Panc1 (cell line): ENCODE results near the gene PLD2. TPM values are rescaled to one million over a fixed set of nuclear protein-coding genes. Genes with fewer than 3 reads are reported as not detected.

Experiments used
- ATAC-seq: fragments of 200-7000 bp; cut with Tn5 transposase; 2 replicates; pipeline ENCODE4 v1.9.1; 2020; ENCODE audit warnings: mild to moderate bottlenecking, moderate library complexity
- BruUV-seq: library from RNA; stranded (reverse); fragments of 400-500 nt; replicated peaks from 2 replicates; lab custom pipeline; 2021; lab: Mats Ljungman, UMichigan
- CTCF ChIA-PET: fragments of 300-600 bp; sonication (Branson Sonifier 250); formaldehyde crosslinking; loops from one replicate; lab custom pipeline; 2022; ENCODE audit warnings: antibody characterized with exemption; lab: Charles Lee
- POLR2A ChIA-PET: fragments of 300-600 bp; sonication (Branson Sonifier 250); formaldehyde crosslinking; loops from one replicate; lab custom pipeline; 2022; ENCODE audit warnings: antibody characterized with exemption; lab: Charles Lee
- DNase-seq: peaks from one replicate; pipeline ENCODE4 v3.0.0-alpha.2; 2010; ENCODE audit warnings: low read depth, low spot score
- H3K27ac ChIP-seq: 2 replicates; pipeline ENCODE4 v1.5.1; 2011; ENCODE audit warnings: mild to moderate bottlenecking, low read length, inconsistent platforms
- H3K27me3 ChIP-seq: fragments of 200-500 bp; sonication (Bioruptor generic); 2 replicates; pipeline ENCODE4 v1.6.0; 2014; ENCODE audit warnings: low read length, inconsistent platforms; ENCODE audit not compliant: control insufficient read depth, insufficient read depth
- H3K36me3 ChIP-seq: fragments of 200-500 bp; sonication (Bioruptor generic); 2 replicates; pipeline ENCODE4 v1.5.1; 2014; ENCODE audit warnings: inconsistent platforms, mild to moderate bottlenecking, low read length, moderate library complexity; ENCODE audit not compliant: control insufficient read depth, insufficient read depth
- H3K4me1 ChIP-seq: 2 replicates; pipeline ENCODE4 v1.5.1; 2011; ENCODE audit warnings: inconsistent platforms, mild to moderate bottlenecking, low read length, moderate library complexity; ENCODE audit not compliant: control insufficient read depth, insufficient read depth
- H3K4me3 ChIP-seq, 2 experiments: 2 replicates each; pipeline ENCODE4 v1.5.1; 2011 to 2012; ENCODE audit warnings: low read depth in 2 of 2, low read length in 2 of 2, mild to moderate bottlenecking in 2 of 2, inconsistent platforms in 1 of 2, moderate library complexity in 1 of 2
- H3K9me3 ChIP-seq: fragments of 200-500 bp; sonication (Bioruptor generic); 2 replicates; pipeline ENCODE4 v1.5.1; 2014; ENCODE audit warnings: low read depth, mild to moderate bottlenecking, inconsistent platforms, low read length, moderate library complexity; ENCODE audit not compliant: control insufficient read depth, insufficient read depth
- CTCF ChIP-seq: fragments of 450-650 bp; IDR thresholded peaks from 2 replicates; pipeline ENCODE4 v1.5.1; 2017; ENCODE audit warnings: mild to moderate bottlenecking
- POLR2AphosphoS5 ChIP-seq: IDR thresholded peaks from 2 replicates; pipeline ENCODE4 v1.6.1; 2012; ENCODE audit warnings: mild to moderate bottlenecking, low read depth, low read length, moderate library complexity
- REST ChIP-seq, 2 experiments: IDR thresholded peaks; 2 replicates each; pipeline ENCODE4 v1.6.1; 2011 to 2012; ENCODE audit warnings: low read depth in 2 of 2, control low read depth in 1 of 2, low read length in 1 of 2, mild to moderate bottlenecking in 1 of 2, moderate library complexity in 1 of 2; ENCODE audit not compliant: insufficient read depth in 1 of 2
- SIN3A ChIP-seq: IDR thresholded peaks from 2 replicates; pipeline ENCODE4 v1.6.1; 2012; ENCODE audit warnings: low read depth, mild to moderate bottlenecking, low read length, moderate library complexity, borderline replicate concordance; ENCODE audit not compliant: insufficient read depth
- TCF7L2 ChIP-seq: IDR thresholded peaks from 2 replicates; pipeline ENCODE4 v1.6.1; 2011; ENCODE audit warnings: mild to moderate bottlenecking, low read depth, low read length, inconsistent platforms
- in situ Hi-C: cut with HindIII; loops from 2 replicates; pipeline ENCODE4 v1.10.0; 2016; ENCODE audit warnings: low sequenced_read_pairs, low pct_unique_long_range_greater_than_20kb
- intact Hi-C: fragments of 100-400 bp; cut with micrococcal nuclease; formaldehyde crosslinking; loops from one replicate; pipeline ENCODE4 v1.10.0; 2022; ENCODE audit not compliant: unreplicated experiment
- total RNA-seq: library from RNA; stranded (reverse); gene quantifications from one replicate; pipeline ENCODE4 v1.2.1, GENCODE V29; 2021; ENCODE audit not compliant: unreplicated experiment

The PLD2 gene
- total RNA-seq, 1 experiment from 2014 or later: 40.2 TPM

- CTCF ChIA-PET: no interaction called here
- H3K27ac ChIP-seq: no peak overlapping the region
- no peaks in the 10 kb centered on the region for H3K9me3 ChIP-seq
- TF ChIP-seq REST (IDR thresholded peaks at IDR 0.05; ENCODE audit: insufficient read depth in 1 of 2, low read depth in 2 of 2, low read length in 1 of 2) (no peak), CTCF (no peak), SIN3A (no peak), POLR2AphosphoS5 (no peak), TCF7L2 (no peak)
- in situ Hi-C loops: no loop called here
- no peak for DNase-seq
- intact Hi-C loops: no loop called here
- H3K4me3 ChIP-seq: no peak overlapping the region
- H3K36me3 ChIP-seq: no peaks in the 10 kb centered on the region
- no TSS peak for BruUV-seq
- no peaks in the 10 kb centered on the region for H3K27me3 ChIP-seq
- no peak for ATAC-seq
- POLR2A ChIA-PET: no interaction called here
- no peaks in the 10 kb centered on the region; the same call in 1 of the 2 replicates for H3K4me1 ChIP-seq
Observed at GRCh38 chr17:4849011-4849536, 42.1 kb downstream of the PLD2 start.

- no peaks in the 10 kb centered on the region for H3K27me3 ChIP-seq
- no peaks in the 10 kb centered on the region for H3K36me3 ChIP-seq
- no peak overlapping the region for H3K4me3 ChIP-seq
- POLR2A ChIA-PET: no interaction called here
- no peak for DNase-seq
- intact Hi-C loops (no loop called here), in situ Hi-C loops (no loop called here)
- TF ChIP-seq CTCF: no peak
- no peak for TF ChIP-seq REST (IDR thresholded peaks at IDR 0.05; ENCODE audit: insufficient read depth in 1 of 2, low read depth in 2 of 2, low read length in 1 of 2)
- no peak for TF ChIP-seq POLR2AphosphoS5
- no peak for TF ChIP-seq SIN3A
- TF ChIP-seq TCF7L2: no peak
- BruUV-seq: no TSS peak
- H3K4me1 ChIP-seq: no peaks in the 10 kb centered on the region; the same call in 1 of the 2 replicates
- no peak for ATAC-seq
- no peaks in the 10 kb centered on the region for H3K9me3 ChIP-seq
- CTCF ChIA-PET: no interaction called here
- H3K27ac ChIP-seq: no peak overlapping the region
Observed at GRCh38 chr17:4850246-4850645, 43.3 kb downstream of the PLD2 start.
